ENCODE data around the gene KRT4.

The KRT4 gene

GRCh38 chr12:52822771-52823510 lies 9.0 kb upstream of the KRT4 start:
- DNase-seq, result no peak
- no peak for TF ChIP-seq POLR2A (IDR thresholded peaks at IDR 0.05; ENCODE audit: low read length)
- TF ChIP-seq GATA1 (IDR thresholded peaks at IDR 0.05; ENCODE audit: low read depth, low read length), result no peak

DNA sequence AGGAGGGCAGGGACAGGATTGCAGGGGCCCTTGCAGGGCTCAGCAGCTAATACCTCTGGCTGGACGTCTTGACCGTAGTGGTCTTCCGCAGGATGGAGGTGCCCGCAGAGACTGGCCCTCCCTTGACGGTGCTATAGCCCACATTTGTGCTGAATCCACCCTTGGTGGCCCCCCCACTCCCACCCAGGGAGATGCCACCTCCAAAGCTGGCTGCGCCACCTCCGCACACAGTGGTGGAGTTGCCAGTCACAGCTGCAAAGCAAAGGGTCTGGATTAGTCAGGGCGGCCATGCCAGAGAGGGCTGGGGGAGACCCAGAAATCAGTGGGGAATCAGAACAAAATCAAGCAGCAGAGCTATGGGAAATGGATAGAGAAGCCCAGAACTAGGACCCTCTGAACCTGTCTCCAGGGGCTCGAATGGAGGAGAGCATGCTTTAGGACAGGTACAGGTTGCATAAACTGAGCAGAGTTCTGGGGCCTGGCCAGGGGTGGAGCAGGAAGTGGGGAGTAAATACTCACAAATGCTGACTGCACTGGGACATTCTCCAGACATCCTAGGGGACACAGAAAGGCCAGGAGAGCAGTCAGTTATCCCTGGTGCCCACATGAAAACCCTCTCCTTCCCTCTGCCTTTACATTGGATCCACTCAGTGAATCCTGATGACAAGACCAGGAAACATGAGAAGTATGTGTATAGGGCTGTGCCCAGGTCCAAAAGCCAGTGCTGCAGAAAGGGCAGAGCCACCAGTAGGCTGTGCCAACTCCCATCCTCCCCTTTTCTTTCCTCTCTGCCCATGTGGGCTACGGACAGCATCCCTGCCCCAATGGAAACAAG lies 8.1 kb upstream of the KRT4 start:
- TF ChIP-seq POLR2A (IDR thresholded peaks at IDR 0.05; ENCODE audit: low read length) (no peak), GATA1 (IDR thresholded peaks at IDR 0.05; ENCODE audit: low read depth, low read length) (no peak)
- no peak for DNase-seq

DNA sequence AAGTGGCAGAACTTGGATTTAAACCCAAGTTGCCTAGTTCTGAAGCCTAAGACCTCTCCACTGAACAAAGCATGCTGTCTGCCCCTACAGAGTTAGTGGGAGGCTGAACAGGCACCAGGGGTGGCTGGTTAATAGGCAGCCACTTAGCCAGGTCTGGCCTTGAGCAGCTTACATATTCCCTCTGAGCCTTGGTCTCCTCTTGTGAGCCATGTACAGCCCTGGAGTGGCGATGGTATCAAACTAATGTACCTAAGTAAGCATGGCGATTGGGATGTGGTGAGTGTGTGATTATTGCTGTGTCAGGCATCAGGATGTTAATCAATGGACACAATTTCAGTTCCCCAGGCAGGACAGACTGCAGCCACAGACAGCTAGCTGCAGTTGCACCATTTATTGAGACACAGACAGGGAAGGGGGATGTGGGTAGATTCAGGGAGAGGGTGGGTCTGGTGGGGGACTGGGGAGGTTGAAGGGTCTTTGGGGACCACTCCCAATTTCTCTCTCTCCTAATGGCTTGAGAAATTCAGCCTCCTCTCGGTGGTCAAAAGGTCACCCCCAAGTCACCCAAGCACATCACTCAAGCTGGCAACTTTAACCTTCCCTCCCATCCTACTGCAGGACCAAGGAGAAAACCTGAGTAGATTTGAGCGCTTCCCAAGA lies 7.3 kb upstream of the KRT4 start:
- no peak for TF ChIP-seq POLR2A (IDR thresholded peaks at IDR 0.05; ENCODE audit: low read length)
- TF ChIP-seq GATA1 (IDR thresholded peaks at IDR 0.05; ENCODE audit: low read depth, low read length), result no peak
- no peak for DNase-seq

DNA sequence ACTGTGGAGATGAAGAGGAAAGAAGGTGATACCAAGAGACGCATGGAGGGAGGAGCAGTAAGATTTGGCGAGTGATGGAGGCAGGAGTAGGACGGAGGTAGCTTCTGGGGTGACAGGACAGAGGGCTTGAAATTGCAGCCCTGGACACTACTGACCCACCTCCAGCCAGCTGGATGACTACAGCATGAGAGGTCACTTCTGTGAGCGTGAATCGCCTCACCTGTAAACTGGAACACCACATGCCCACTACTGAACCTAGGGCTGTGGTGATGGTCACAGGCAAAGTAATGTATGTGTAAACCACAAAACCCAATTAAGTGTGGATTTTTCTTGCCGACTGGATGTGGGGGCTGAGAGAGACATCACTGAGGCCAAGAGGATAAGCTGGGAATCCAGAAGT lies 6.6 kb upstream of the KRT4 start:
- no peak for DNase-seq
- TF ChIP-seq POLR2A (IDR thresholded peaks at IDR 0.05; ENCODE audit: low read length) (no peak), GATA1 (IDR thresholded peaks at IDR 0.05; ENCODE audit: low read depth, low read length) (no peak)

DNA sequence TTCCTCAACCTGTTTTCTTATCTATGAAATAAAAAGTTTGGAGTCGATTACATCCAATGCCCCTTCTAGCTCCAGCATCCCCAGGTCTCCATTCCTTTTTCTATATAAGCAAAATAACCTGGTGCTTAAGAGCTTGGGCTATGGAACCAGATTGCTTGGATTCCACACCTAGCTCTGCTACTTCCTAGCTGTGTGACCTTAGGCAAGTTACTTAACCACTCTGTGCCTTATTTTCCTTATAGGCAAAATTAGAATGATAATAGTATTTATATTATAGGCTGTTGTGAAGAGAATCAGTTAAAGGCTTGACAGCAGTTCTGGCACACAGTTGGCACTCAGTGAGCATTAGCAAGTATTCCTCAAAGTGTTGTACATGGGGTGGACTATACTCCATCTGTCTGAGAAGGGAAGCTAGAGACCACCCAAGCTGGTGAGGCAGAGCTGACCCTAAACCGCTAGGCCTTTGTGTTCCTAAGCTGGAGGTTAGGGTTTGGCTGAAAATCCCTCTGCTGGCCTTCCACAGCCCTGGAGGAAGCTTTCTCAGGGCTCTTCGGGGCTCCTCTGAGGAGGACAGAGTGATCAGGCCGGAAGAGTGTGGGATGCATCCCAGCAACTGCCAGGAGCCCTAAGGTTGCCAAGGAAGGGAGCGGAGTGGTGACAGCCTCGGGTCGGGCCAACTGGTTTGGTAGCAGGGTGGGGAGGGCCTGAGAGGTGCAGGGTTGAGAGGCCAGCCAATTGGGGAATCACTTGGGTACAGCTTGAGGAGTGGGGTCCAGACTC lies 6.0 kb upstream of the KRT4 start:
- no peak for DNase-seq
- no peak for TF ChIP-seq POLR2A (IDR thresholded peaks at IDR 0.05; ENCODE audit: low read length)
- no peak for TF ChIP-seq GATA1 (IDR thresholded peaks at IDR 0.05; ENCODE audit: low read depth, low read length)

- TF ChIP-seq GATA1 (IDR thresholded peaks at IDR 0.05; ENCODE audit: low read depth, low read length) (no peak), POLR2A (IDR thresholded peaks at IDR 0.05; ENCODE audit: low read length) (no peak)
- no peak for DNase-seq
Observed at GRCh38 chr12:52818887-52819420, 5.0 kb upstream of the KRT4 start.

DNA sequence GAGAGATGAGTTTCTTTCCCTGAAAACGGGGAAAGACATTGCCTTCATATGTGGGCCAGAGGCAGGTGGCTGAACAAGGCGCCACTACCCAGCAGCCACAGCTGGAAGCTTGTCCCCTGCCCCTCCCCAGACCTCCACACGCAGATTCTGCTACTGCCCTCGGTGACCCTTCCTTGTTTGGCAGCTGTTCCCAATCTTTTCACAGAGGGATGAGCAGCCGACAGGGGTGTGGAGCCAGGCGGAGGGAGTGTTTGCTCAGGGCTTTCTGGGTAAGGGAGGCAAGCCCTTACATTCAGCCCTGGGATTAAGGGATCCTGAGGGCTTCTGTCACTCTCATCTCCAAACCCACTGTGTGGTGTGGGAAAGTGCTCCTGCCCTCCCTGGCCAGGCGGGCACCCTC lies 4.5 kb upstream of the KRT4 start:
- TF ChIP-seq POLR2A (IDR thresholded peaks at IDR 0.05; ENCODE audit: low read length) (no peak), GATA1 (IDR thresholded peaks at IDR 0.05; ENCODE audit: low read depth, low read length) (no peak)
- no peak for DNase-seq

GRCh38 chr12:52817699-52818238 lies 3.9 kb upstream of the KRT4 start:
- no peak for TF ChIP-seq GATA1 (IDR thresholded peaks at IDR 0.05; ENCODE audit: low read depth, low read length)
- no peak for TF ChIP-seq POLR2A (IDR thresholded peaks at IDR 0.05; ENCODE audit: low read length)
- no peak for DNase-seq

DNA sequence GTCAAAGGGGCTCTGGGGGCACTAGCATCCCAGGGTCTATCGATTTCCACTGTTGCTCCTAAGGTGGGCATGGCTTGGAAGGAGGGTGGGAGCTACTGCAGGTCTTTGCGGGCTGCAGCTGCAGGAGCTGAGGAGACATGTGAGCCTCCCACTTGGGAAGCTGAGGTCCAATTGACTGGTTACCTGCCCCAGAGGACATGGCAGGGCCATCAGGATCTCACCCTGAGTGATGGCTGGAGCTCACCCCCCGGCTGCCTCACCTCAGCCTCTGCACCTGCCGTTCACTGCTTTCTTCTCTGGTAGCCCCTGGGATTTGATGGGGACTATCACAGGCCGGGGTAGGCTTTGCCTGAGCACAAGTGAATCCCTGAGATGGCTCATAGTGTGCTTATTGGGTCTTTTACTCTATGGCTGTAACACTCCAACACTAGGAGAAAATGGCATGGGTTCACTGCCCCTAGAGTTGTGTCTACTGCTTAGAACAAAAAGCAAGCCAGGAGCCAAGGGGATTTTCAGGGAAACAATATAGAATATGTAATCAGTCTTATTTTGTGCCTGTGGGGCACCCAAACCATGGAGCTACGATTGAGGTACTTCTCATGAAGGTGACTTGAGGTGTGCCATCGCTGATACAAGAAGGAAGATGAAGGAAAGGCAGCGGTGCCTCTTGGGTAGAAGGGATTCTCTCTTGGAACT lies 3.2 kb upstream of the KRT4 start:
- TF ChIP-seq GATA1 (IDR thresholded peaks at IDR 0.05; ENCODE audit: low read depth, low read length) (no peak), POLR2A (IDR thresholded peaks at IDR 0.05; ENCODE audit: low read length) (no peak)
- no peak for DNase-seq

GRCh38 chr12:52815676-52816588 lies 2.0 kb upstream of the KRT4 start:
- no peak for TF ChIP-seq POLR2A (IDR thresholded peaks at IDR 0.05; ENCODE audit: low read length)
- TF ChIP-seq GATA1 (IDR thresholded peaks at IDR 0.05; ENCODE audit: low read depth, low read length), result no peak
- no peak for DNase-seq

GRCh38 chr12:52815161-52815560 lies 1.2 kb upstream of the KRT4 start:
- DNase-seq, result no peak
- TF ChIP-seq GATA1 (IDR thresholded peaks at IDR 0.05; ENCODE audit: low read depth, low read length), result no peak
- TF ChIP-seq POLR2A (IDR thresholded peaks at IDR 0.05; ENCODE audit: low read length), result no peak

DNA sequence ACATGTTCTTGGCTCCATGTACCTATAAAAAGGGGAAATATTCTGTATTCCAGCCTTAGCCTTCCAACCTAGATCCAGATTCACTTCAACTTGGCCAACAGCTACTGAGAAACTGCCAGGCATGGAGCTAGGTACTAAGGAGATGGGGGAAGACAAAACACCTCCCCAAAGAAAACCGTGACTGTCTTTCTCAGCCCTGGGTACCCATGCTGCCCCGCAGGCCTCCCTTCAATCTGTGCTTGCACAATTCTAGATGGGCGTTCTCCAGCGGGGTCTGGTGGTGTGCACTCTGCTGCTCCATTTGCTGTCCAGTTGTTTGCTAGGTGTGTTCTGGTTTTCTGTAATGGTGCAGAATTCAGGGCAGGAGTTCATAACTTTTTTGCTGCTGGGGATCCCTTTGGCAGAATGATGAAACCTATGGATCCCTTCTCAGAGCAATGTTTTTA lies 817 bp upstream of the KRT4 start:
- no peak for TF ChIP-seq POLR2A (IDR thresholded peaks at IDR 0.05; ENCODE audit: low read length)
- no peak for TF ChIP-seq GATA1 (IDR thresholded peaks at IDR 0.05; ENCODE audit: low read depth, low read length)
- DNase-seq, result no peak

All from erythroblast (primary cell).